Ovary (tissue), 3 donors: ENCODE measurements around the gene CEMIP.

Experiments used
- POLR2A ChIP-seq: fragments of 450-650 bp; IDR thresholded peaks from one replicate; pipeline ENCODE4 v1.6.1; 2017; ENCODE audit warnings: antibody characterized with exemption, mild to moderate bottlenecking, moderate library complexity
- TF ChIP-seq, protein P1 (sequence below), 3 donors: fragments of 450-650 bp in 2 of 3; fragments of 200-600 bp in 1 of 3; IDR thresholded peaks; one replicate each; pipeline versions ENCODE4 v1.5.1 to v1.8.0; 2016 to 2022; ENCODE audit warnings: antibody characterized with exemption in 3 of 3, mild to moderate bottlenecking in 1 of 3
- donor health status: DM: no; HTN: no; CAD: no.

DNA sequence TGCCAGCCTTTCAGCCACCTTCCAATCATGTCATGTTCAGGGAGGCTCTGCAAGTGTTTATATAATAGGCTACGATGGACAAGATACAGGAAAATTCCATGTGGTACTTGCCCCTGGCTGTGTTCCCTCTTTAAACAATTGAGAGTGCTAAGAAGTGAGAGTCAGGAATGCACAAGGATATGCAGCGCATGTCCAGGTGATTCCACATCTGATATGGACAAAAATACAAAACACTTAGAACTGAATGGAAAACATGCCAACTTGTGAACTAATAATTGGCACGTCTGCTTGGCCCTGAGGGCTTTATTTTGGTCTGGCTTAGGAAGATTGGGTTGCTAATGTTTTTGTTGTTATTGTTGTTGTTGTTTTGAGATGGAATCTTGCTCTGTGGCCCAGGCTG, 100.9 kb downstream of the CEMIP start:
- no peak for TF ChIP-seq POLR2A
- TF ChIP-seq, protein P1, sequence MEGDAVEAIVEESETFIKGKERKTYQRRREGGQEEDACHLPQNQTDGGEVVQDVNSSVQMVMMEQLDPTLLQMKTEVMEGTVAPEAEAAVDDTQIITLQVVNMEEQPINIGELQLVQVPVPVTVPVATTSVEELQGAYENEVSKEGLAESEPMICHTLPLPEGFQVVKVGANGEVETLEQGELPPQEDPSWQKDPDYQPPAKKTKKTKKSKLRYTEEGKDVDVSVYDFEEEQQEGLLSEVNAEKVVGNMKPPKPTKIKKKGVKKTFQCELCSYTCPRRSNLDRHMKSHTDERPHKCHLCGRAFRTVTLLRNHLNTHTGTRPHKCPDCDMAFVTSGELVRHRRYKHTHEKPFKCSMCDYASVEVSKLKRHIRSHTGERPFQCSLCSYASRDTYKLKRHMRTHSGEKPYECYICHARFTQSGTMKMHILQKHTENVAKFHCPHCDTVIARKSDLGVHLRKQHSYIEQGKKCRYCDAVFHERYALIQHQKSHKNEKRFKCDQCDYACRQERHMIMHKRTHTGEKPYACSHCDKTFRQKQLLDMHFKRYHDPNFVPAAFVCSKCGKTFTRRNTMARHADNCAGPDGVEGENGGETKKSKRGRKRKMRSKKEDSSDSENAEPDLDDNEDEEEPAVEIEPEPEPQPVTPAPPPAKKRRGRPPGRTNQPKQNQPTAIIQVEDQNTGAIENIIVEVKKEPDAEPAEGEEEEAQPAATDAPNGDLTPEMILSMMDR (IDR thresholded peaks at IDR 0.05), result no peak
